WTC11 (cell line): ENCODE data around the gene SMYD4. TPM values are rescaled to one million over a fixed set of nuclear protein-coding genes. Genes with fewer than 3 reads are reported as not detected.

Experiments used
- ATAC-seq: fragments of 200-7000 bp; cut with Tn5 transposase; 2 replicates; pipeline ENCODE4 v1.10.0; 2021; ENCODE audit warnings: mild to moderate bottlenecking, moderate library complexity
- CTCF ChIA-PET: fragments of 300-600 bp; sonication (Branson Sonifier 250); formaldehyde crosslinking; loops from one replicate; lab custom pipeline; 2021; ENCODE audit warnings: antibody characterized with exemption; lab: Charles Lee
- POLR2A ChIA-PET: fragments of 350-600 bp; sonication (Branson Sonifier 250); formaldehyde crosslinking; loops from one replicate; lab custom pipeline; 2021; ENCODE audit warnings: antibody characterized with exemption; lab: Charles Lee
- DNase-seq: peaks from one replicate; pipeline ENCODE4 v3.0.0; 2021; ENCODE audit warnings: low spot score
- H3K27ac Mint-ChIP-seq: 2 replicates; pipeline ENCODE4 v1.8.0; 2021; ENCODE audit warnings: mixed read lengths
- H3K27me3 Mint-ChIP-seq: 2 replicates; pipeline ENCODE4 v1.8.0; 2021; ENCODE audit warnings: low read depth, mild to moderate bottlenecking, moderate library complexity, mixed read lengths
- H3K36me3 Mint-ChIP-seq: 2 replicates; pipeline ENCODE4 v1.8.0; 2021; ENCODE audit warnings: mixed read lengths
- H3K4me1 Mint-ChIP-seq: 2 replicates; pipeline ENCODE4 v1.8.0; 2022; ENCODE audit warnings: mixed read lengths
- H3K4me3 Mint-ChIP-seq: 2 replicates; pipeline ENCODE4 v1.8.0; 2021; ENCODE audit warnings: mild to moderate bottlenecking, moderate library complexity, mixed read lengths
- H3K9me3 Mint-ChIP-seq: 2 replicates; pipeline ENCODE4 v1.8.0; 2021; ENCODE audit warnings: mixed read lengths
- AR ChIP-seq: fragments of 250-450 bp; sonication (Bioruptor Pico); IDR thresholded peaks from 2 replicates; pipeline ENCODE4 v1.9.0; 2021; ENCODE audit warnings: mild to moderate bottlenecking
- ARID4B ChIP-seq: sonication (generic); formaldehyde crosslinking; IDR thresholded peaks from 2 replicates; pipeline ENCODE4 v1.8.0; 2023; ENCODE audit warnings: missing genetic modification reagents, mild to moderate bottlenecking, borderline replicate concordance
- CREB1 ChIP-seq: sonication (generic); formaldehyde crosslinking; IDR thresholded peaks from 2 replicates; pipeline ENCODE4 v1.8.0; 2023; ENCODE audit warnings: mild to moderate bottlenecking, missing genetic modification reagents
- CREM ChIP-seq: sonication (generic); formaldehyde crosslinking; IDR thresholded peaks from 2 replicates; pipeline ENCODE4 v1.8.1; 2022; ENCODE audit warnings: mild to moderate bottlenecking, missing genetic modification reagents, moderate library complexity
- HMGA2 ChIP-seq: fragments of 250-450 bp; sonication (Bioruptor Pico); IDR thresholded peaks from 2 replicates; pipeline ENCODE4 v1.4.0; 2021; ENCODE audit warnings: mild to moderate bottlenecking, moderate library complexity
- HMGXB4 ChIP-seq: sonication (generic); formaldehyde crosslinking; IDR thresholded peaks from 2 replicates; pipeline ENCODE4 v1.8.1; 2023; ENCODE audit warnings: mild to moderate bottlenecking, moderate library complexity, missing genetic modification reagents
- JAZF1 ChIP-seq: fragments of 250-450 bp; sonication (Bioruptor Pico); IDR thresholded peaks from 2 replicates; pipeline ENCODE4 v1.9.0; 2021; ENCODE audit warnings: moderate library complexity, mild to moderate bottlenecking, inconsistent platforms
- JUN ChIP-seq: sonication (generic); formaldehyde crosslinking; IDR thresholded peaks from 2 replicates; pipeline ENCODE4 v1.8.0; 2023; ENCODE audit warnings: mild to moderate bottlenecking, missing genetic modification reagents
- KAT7 ChIP-seq: sonication (generic); formaldehyde crosslinking; IDR thresholded peaks from 2 replicates; pipeline ENCODE4 v1.8.1; 2023; ENCODE audit warnings: missing genetic modification reagents, mild to moderate bottlenecking, borderline replicate concordance
- NFYB ChIP-seq: sonication (generic); formaldehyde crosslinking; conservative IDR thresholded peaks from 2 replicates; pipeline ENCODE4 v1.8.0; 2022; ENCODE audit warnings: low read depth, missing genetic modification reagents
- NR2C2 ChIP-seq: sonication (generic); formaldehyde crosslinking; IDR thresholded peaks from 2 replicates; pipeline ENCODE4 v1.8.0; 2022; ENCODE audit warnings: mild to moderate bottlenecking, missing genetic modification reagents
- SMAD3 ChIP-seq: sonication (generic); formaldehyde crosslinking; IDR thresholded peaks from 2 replicates; pipeline ENCODE4 v1.8.0; 2022; ENCODE audit warnings: missing genetic modification reagents, mild to moderate bottlenecking, borderline replicate concordance
- TEAD1 ChIP-seq: sonication (generic); formaldehyde crosslinking; IDR thresholded peaks from 2 replicates; pipeline ENCODE4 v1.8.0; 2022; ENCODE audit warnings: mild to moderate bottlenecking, missing genetic modification reagents
- total RNA-seq: library from RNA; stranded (reverse); gene quantifications from 3 replicates; pipeline ENCODE4 v1.2.3, GENCODE V29; 2021

SMYD4 gene
- total RNA-seq, 1 experiment from 2014 or later, result 24.1 TPM

- H3K36me3 Mint-ChIP-seq, result peaks cover 22% of the 10 kb centered on the region
- H3K4me1 Mint-ChIP-seq, result peaks cover 10% of the 10 kb centered on the region
- no peaks in the 10 kb centered on the region for H3K9me3 Mint-ChIP-seq
- ATAC-seq, result no peak
- CTCF ChIA-PET, result interaction anchor here (1.0 to 1.6 kb wide), 3 partner anchors 9 to 46 kb away, joined by 3 to 5 read pairs (median 4); no protein-coding TSS in a partner anchor
- peak overlapping the region; percentile 51 for H3K27ac Mint-ChIP-seq
- TF ChIP-seq SMAD3, result no peak
- TF ChIP-seq ARID4B (CRISPR knock-in tag), result 0 out of 2 replicates have a peak, but pooled peaks have one; percentile 14
- TF ChIP-seq, all 79 proteins: peak for 1
- Mint-ChIP-seq H3K4me3 (peak overlapping the region; percentile 92), H3K27me3 (no peaks in the 10 kb centered on the region)
- POLR2A ChIA-PET, result no interaction called here
- no peak for DNase-seq
Measured at GRCh38 chr17:1830288-1830687, 586 bp upstream of the SMYD4 start.

- ATAC-seq, result peak; percentile 18
- H3K36me3 Mint-ChIP-seq, result peaks cover 29% of the 10 kb centered on the region
- peaks cover 10% of the 10 kb centered on the region for H3K4me1 Mint-ChIP-seq
- H3K27ac Mint-ChIP-seq, result peak overlapping the region; percentile 57
- H3K9me3 Mint-ChIP-seq, result no peaks in the 10 kb centered on the region
- TF ChIP-seq NR2C2 (CRISPR knock-in tag) (no peak), ARID4B (CRISPR knock-in tag) (no peak), JUN (CRISPR knock-in tag) (no peak), CREB1 (CRISPR knock-in tag) (no peak), CREM (CRISPR knock-in tag) (no peak)
- TF ChIP-seq, all 79 proteins: peak for 0
- Mint-ChIP-seq H3K4me3 (peak overlapping the region; percentile 92), H3K27me3 (no peaks in the 10 kb centered on the region)
- ChIA-PET CTCF (interaction anchor here (0.6 to 1.6 kb wide), 10 partner anchors 11 to 251 kb away, joined by 3 to 6 read pairs (median 4); partner anchors contain the start of gene SERPINF1), POLR2A (interaction anchor here (0.6 to 0.8 kb wide), 4 partner anchors 14 to 112 kb away, joined by 3 to 4 read pairs (median 4); no protein-coding TSS in a partner anchor)
- DNase-seq, result peak; percentile 23
Measured at GRCh38 chr17:1829216-1829591, 498 bp downstream of the SMYD4 start.

- POLR2A ChIA-PET, result no interaction called here
- no peak for ATAC-seq
- TF ChIP-seq KAT7 (CRISPR knock-in tag) (no peak), NFYB (no peak), JAZF1 (CRISPR knock-in tag) (no peak), TEAD1 (CRISPR knock-in tag) (no peak), NR2C2 (CRISPR knock-in tag) (no peak), AR (CRISPR knock-in tag) (no peak), HMGA2 (CRISPR knock-in tag) (no peak), HMGXB4 (CRISPR knock-in tag) (no peak)
Measured at GRCh38 chr17:1820528-1821252, 9.0 kb downstream of the SMYD4 start.

More at GRCh38 chr17:1820528-1821252, 9.0 kb downstream of the SMYD4 start:
- H3K36me3 Mint-ChIP-seq, result peaks cover 36% of the 10 kb centered on the region
- CTCF ChIA-PET, result no interaction called here
- H3K4me1 Mint-ChIP-seq, result peaks cover 3% of the 10 kb centered on the region; the same call in 1 of the 2 replicates
- no peaks in the 10 kb centered on the region for H3K9me3 Mint-ChIP-seq
- H3K4me3 Mint-ChIP-seq, result no peak overlapping the region
- DNase-seq, result no peak
- H3K27ac Mint-ChIP-seq, result peak overlapping the region; percentile 28; the same call in 1 of the 2 replicates
- H3K27me3 Mint-ChIP-seq, result no peaks in the 10 kb centered on the region
